HG03064 (cell line): ENCODE measurements around the gene STEEP1.

Experiments
- ATAC-seq: cut with Tn5 transposase; IDR thresholded peaks from one replicate; pipeline ENCODE4 v1.9.1; 2021; ENCODE audit warnings: low read depth; ENCODE audit not compliant: unreplicated experiment

Gene STEEP1

DNA sequence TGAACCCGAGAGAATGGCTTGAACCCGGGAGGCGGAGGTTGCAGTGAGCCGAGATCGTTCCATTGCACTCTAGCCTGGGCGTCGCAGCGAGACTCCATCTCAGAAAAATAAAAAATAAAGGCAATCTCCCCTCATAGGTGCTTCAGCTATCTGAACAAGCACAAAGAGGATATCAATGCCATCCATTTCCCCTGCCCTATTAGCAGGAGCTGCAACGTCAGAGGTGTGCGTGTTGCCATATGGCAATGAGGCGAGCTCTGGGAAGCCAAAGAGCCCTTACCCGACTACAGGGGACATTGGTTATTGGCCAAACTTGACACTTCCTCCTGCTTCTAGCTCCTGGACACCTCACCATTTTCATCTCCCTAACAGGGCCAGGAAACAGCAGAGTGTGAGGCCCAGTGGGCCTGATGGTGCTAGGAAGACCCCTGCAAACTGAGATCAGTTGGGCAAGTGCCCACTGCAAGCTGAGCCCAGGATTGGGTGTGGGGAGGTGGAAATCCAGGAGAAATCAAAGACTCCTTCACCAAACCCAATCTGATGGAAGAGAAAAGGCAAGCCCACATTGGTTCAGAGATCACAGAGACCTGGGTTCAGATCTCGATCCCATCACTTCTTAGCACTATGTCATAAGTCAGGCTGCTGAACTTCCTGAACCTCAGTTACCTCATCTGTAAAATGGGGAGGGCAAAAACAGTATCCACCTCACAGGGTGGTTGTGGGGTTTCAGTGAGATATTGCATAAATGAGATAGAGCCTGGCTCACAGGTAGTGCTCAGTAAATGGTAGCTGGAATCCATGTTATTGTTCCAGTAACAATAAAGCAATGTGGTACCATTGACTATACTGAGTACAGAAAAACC, 75.8 kb downstream of the STEEP1 start:
- ATAC-seq: no peak

DNA sequence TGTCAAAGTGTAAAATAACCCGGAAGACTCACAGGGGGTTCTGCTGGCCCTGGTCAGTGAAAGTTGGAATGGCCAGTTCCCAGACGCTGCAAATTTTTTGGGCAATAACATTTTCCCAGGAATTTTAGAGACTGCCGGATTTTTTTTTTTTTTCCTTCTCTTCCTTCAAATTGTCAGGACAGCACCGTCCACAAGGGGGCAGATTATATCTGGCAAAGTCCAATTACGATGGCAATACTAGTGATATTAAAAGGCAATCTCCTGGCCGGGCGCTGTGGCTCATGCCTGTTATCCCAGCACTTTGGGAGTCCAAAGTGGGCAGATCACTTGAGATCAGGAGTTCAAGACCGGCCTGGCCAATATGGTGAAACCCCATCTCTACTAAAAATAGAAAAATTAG, 76.5 kb downstream of the STEEP1 start:
- ATAC-seq: no peak
